RWPE1 (cell line): ENCODE measurements around the gene FNDC11.

Source experiments
- CTCF ChIA-PET: fragments of 350-600 bp; sonication (Branson Sonifier 250); formaldehyde crosslinking; extraction: SDS; loops from one replicate; lab custom pipeline; 2021; lab: Yijun Ruan, JAX
- POLR2A ChIA-PET: fragments of 400-600 bp; formaldehyde crosslinking; extraction: SDS; loops from one replicate; lab custom pipeline; 2020; ENCODE audit warnings: antibody characterized with exemption; ENCODE audit not compliant: low non-redundant PET; lab: Yijun Ruan, JAX
- DNase-seq: peaks from one replicate; pipeline ENCODE4 v3.0.0; 2012; ENCODE audit warnings: low spot score
- H3K27ac ChIP-seq: fragments of 450-650 bp; 2 replicates; pipeline ENCODE4 v1.5.1; 2017
- CTCF ChIP-seq: fragments of 450-650 bp; conservative IDR thresholded peaks from 2 replicates; pipeline ENCODE4 v1.5.1; 2017; ENCODE audit warnings: low read depth, mild to moderate bottlenecking

Gene FNDC11

GRCh38 chr20:63548542-63548941, 5.4 kb upstream of the FNDC11 start:
- H3K27ac ChIP-seq = no peak overlapping the region
- ChIA-PET POLR2A (no interaction called here), CTCF (no interaction called here)
- no peak for DNase-seq
- TF ChIP-seq CTCF = no peak

- no peak for TF ChIP-seq CTCF
Measured at GRCh38 chr20:63549019-63549418, 4.9 kb upstream of the FNDC11 start.

GRCh38 chr20:63549679-63550282, 4.2 kb upstream of the FNDC11 start:
- no peak for DNase-seq
- ChIA-PET POLR2A (no interaction called here), CTCF (no interaction called here)
- TF ChIP-seq CTCF = no peak
- H3K27ac ChIP-seq = no peak overlapping the region

More at GRCh38 chr20:63549019-63549418, 4.9 kb upstream of the FNDC11 start:
- H3K27ac ChIP-seq = no peak overlapping the region
- no peak for DNase-seq
- POLR2A ChIA-PET = no interaction called here
- CTCF ChIA-PET = no interaction called here

GRCh38 chr20:63551068-63551467, 2.9 kb upstream of the FNDC11 start:
- peak overlapping the region; percentile 63; the same call in 1 of the 2 replicates for H3K27ac ChIP-seq
- DNase-seq = no peak
- ChIA-PET CTCF (interaction anchor here (1.2 to 1.4 kb wide), 2 partner anchors 12 to 13 kb away, joined by 4 to 6 read pairs; no protein-coding TSS in a partner anchor), POLR2A (no interaction called here)
- no peak for TF ChIP-seq CTCF

- ChIA-PET CTCF (interaction anchor here (0.6 to 1.8 kb wide), 5 partner anchors 15 to 953 kb away, joined by 3 to 9 read pairs (median 7); no protein-coding TSS in a partner anchor), POLR2A (interaction anchor here (0.8 to 1.2 kb wide), 4 partner anchors 9 to 15 kb away, joined by 3 to 8 read pairs (median 4); no protein-coding TSS in a partner anchor)
- DNase-seq = no peak
- H3K27ac ChIP-seq = peak overlapping the region; percentile 63
- TF ChIP-seq CTCF = no peak
Measured at GRCh38 chr20:63552481-63553249, 1.3 kb upstream of the FNDC11 start.

GRCh38 chr20:63553251-63553932, 567 bp upstream of the FNDC11 start:
- peak; percentile 96 for DNase-seq
- CTCF ChIA-PET = interaction anchor here (0.7 to 1.8 kb wide), 3 partner anchors 15 to 504 kb away, joined by 4 to 9 read pairs (median 7); no protein-coding TSS in a partner anchor
- POLR2A ChIA-PET = interaction anchor here (0.8 to 1.2 kb wide), 3 partner anchors 10 to 15 kb away, joined by 3 to 8 read pairs (median 4); no protein-coding TSS in a partner anchor
- TF ChIP-seq CTCF = no peak
- peak overlapping the region; percentile 63 for H3K27ac ChIP-seq
